GM12878 (cell line): ENCODE measurements around the gene RPL36. TPM values are rescaled to one million over a fixed set of nuclear protein-coding genes. Genes with fewer than 3 reads are reported as not detected.
A peak's percentile ranks its signal among the peaks of the same experiment; 100 is the strongest.

ENCODE experiments used
- BRCA1 ChIP-seq: IDR thresholded peaks from 2 replicates; pipeline ENCODE4 v1.6.1; 2011; ENCODE audit warnings: low read depth, low read length, improper control_type of control experiment
- E4F1 ChIP-seq: fragments of 450-650 bp; IDR thresholded peaks from 2 replicates; pipeline ENCODE4 v1.6.1; 2018; ENCODE audit warnings: borderline replicate concordance, mild to moderate bottlenecking; ENCODE audit not compliant: partially characterized antibody
- ETV6 ChIP-seq, 2 experiments: fragments of 450-650 bp in 1 of 2; IDR thresholded peaks in 1 of 2; conservative IDR thresholded peaks in 1 of 2; 2 replicates each; pipeline ENCODE4 v1.6.1; 2014; ENCODE audit warnings: antibody characterized with exemption in 1 of 2, borderline replicate concordance in 1 of 2, low read depth in 1 of 2, mild to moderate bottlenecking in 1 of 2, moderate library complexity in 1 of 2
- FOXM1 ChIP-seq: IDR thresholded peaks from 2 replicates; pipeline ENCODE4 v1.6.1; 2012; ENCODE audit warnings: low read depth, mild to moderate bottlenecking, inconsistent platforms, low read length, moderate library complexity
- HCFC1 ChIP-seq: fragments of 150-350 bp; IDR thresholded peaks from 2 replicates; pipeline ENCODE4 v1.6.1; 2014; ENCODE audit warnings: low read length
- HSF1 ChIP-seq: fragments of 150-350 bp; IDR thresholded peaks from 2 replicates; pipeline ENCODE4 v1.6.1; 2014; ENCODE audit warnings: mild to moderate bottlenecking, low read depth, low read length
- IKZF1 ChIP-seq: fragments of 450-650 bp; conservative IDR thresholded peaks from 2 replicates; pipeline ENCODE4 v1.6.1; 2017; ENCODE audit warnings: antibody characterized with exemption, mild to moderate bottlenecking
- MTA2 ChIP-seq: fragments of 450-650 bp; IDR thresholded peaks from 2 replicates; pipeline ENCODE4 v1.6.1; 2016; ENCODE audit warnings: low read depth, mild to moderate bottlenecking, moderate library complexity
- MXI1 ChIP-seq: fragments of 150-350 bp; IDR thresholded peaks from 2 replicates; pipeline ENCODE4 v1.6.1; 2011; ENCODE audit warnings: low read depth, mild to moderate bottlenecking, inconsistent platforms, low read length, improper control_type of control experiment
- MYB ChIP-seq: fragments of 150-350 bp; IDR thresholded peaks from 2 replicates; pipeline ENCODE4 v1.6.1; 2014; ENCODE audit warnings: mild to moderate bottlenecking, low read depth, low read length, borderline replicate concordance
- NFYB ChIP-seq: IDR thresholded peaks from 2 replicates; pipeline ENCODE4 v1.6.1; 2011; ENCODE audit warnings: low read depth, mild to moderate bottlenecking, low read length, improper control_type of control experiment, moderate library complexity; ENCODE audit not compliant: insufficient read depth
- NR2C1 ChIP-seq: fragments of 450-650 bp; IDR thresholded peaks from 2 replicates; pipeline ENCODE4 v1.6.1; 2017; ENCODE audit warnings: antibody characterized with exemption, mild to moderate bottlenecking, moderate library complexity
- POLR2AphosphoS2 ChIP-seq: IDR thresholded peaks from 2 replicates; pipeline ENCODE4 v1.6.1; 2011; ENCODE audit warnings: low read depth, mild to moderate bottlenecking, low read length, improper control_type of control experiment, moderate library complexity
- POU2F2 ChIP-seq: IDR thresholded peaks from 3 replicates; pipeline ENCODE4 v1.6.1; 2011; ENCODE audit warnings: low read depth, mild to moderate bottlenecking, low read length, borderline replicate concordance
- SRF ChIP-seq, 2 experiments: IDR thresholded peaks; 2 replicates each; pipeline ENCODE4 v1.6.1; 2011; ENCODE audit warnings: low read depth in 2 of 2, low read length in 2 of 2, mild to moderate bottlenecking in 1 of 2, moderate library complexity in 1 of 2
- YY1 ChIP-seq: IDR thresholded peaks from 2 replicates; pipeline ENCODE4 v1.6.1; 2011; ENCODE audit warnings: low read depth, mild to moderate bottlenecking, low read length
- ZBTB33 ChIP-seq: fragments of 450-650 bp; IDR thresholded peaks from 2 replicates; pipeline ENCODE4 v1.6.1; 2017; ENCODE audit warnings: mild to moderate bottlenecking
- ZNF687 ChIP-seq: fragments of 450-650 bp; IDR thresholded peaks from 2 replicates; pipeline ENCODE4 v1.6.1; 2017; ENCODE audit warnings: mild to moderate bottlenecking, moderate library complexity
- polyA plus RNA-seq, 11 experiments: library from polyadenylated mRNA; depleted of rRNA in 4 of 11; unstranded in 6 of 11; stranded (reverse) in 5 of 11; fragments of >200 nt; fragmentation: Nextera tagmentation in 4 of 11; fragmentation: Illumina TruSeq in 1 of 11; extraction: Ambion mirVana in 4 of 11; extraction: Trizol in 1 of 11; gene quantifications; 1 replicate in 1 of 11; 2 replicates in 10 of 11; pipeline versions ENCODE4 v1.2.1 to v1.2.3, GENCODE V29; 2011 to 2016; ENCODE audit warnings: inconsistent platforms in 2 of 11, missing spikeins in 2 of 11, low read depth in 1 of 11
- total RNA-seq, 4 experiments: library from RNA; depleted of rRNA in 3 of 4; stranded (reverse); fragments of >200 nt in 3 of 4; fragmentation: Illumina TruSeq in 1 of 4; extraction: Trizol in 1 of 4; gene quantifications; 2 replicates each; pipeline versions ENCODE4 v1.2.1 to v1.2.3, GENCODE V29; 2013 to 2021

The RPL36 gene
- total and polyA plus RNA-seq, 10 of the 15 experiments (the other 5 are each of a cell fraction or from before 2014, with no cell fraction given) = 374 to 4,942 (median 2,053) TPM

- TF ChIP-seq POLR2AphosphoS2 (peak; percentile 49; the same call in 1 of the 2 replicates), HCFC1 (peak; percentile 75), NFYB (no peak), NR2C1 (peak; percentile 54; the same call in 1 of the 2 replicates), POU2F2 (peak; percentile 22; the same call in 1 of the 3 replicates), ZNF687 (peak; percentile 87), SRF (IDR thresholded peaks at IDR 0.05; ENCODE audit: low read depth in 2 of 2, low read length in 2 of 2) (peak in 1 of 2 experiments; percentile 80; a peak in 2 of 4 replicates), FOXM1 (no peak), ZBTB33 (no peak), E4F1 (peak; percentile 65), YY1 (peak; percentile 98), BRCA1 (no peak), ETV6 (conservative IDR thresholded peaks at IDR 0.05 in 1 of 2, IDR thresholded peaks at IDR 0.05 in 1 of 2; ENCODE audit: borderline replicate concordance in 1 of 2, low read depth in 1 of 2) (no peak), HSF1 (no peak), MTA2 (no peak), IKZF1 (peak; percentile 99), MYB (peak; percentile 57; the same call in 1 of the 2 replicates), MXI1 (peak; percentile 99)
These were observed 30.1 kb downstream of the RPL36 start, which contains the start of the genes CATSPERD and LONP1 (continued) for GRCh38 chr19:5719961-5720790.
